Stimulated activated naive CD4-positive, alpha-beta T cell treated with Interleukin-2 at 50 U/mL for 16 hours (primary cell): ENCODE results near the gene AKAP1.

ENCODE experiments used
- DNase-seq: peaks from one replicate; lab custom pipeline; 2025; lab: John Stamatoyannopoulos, UW

Gene AKAP1

DNA sequence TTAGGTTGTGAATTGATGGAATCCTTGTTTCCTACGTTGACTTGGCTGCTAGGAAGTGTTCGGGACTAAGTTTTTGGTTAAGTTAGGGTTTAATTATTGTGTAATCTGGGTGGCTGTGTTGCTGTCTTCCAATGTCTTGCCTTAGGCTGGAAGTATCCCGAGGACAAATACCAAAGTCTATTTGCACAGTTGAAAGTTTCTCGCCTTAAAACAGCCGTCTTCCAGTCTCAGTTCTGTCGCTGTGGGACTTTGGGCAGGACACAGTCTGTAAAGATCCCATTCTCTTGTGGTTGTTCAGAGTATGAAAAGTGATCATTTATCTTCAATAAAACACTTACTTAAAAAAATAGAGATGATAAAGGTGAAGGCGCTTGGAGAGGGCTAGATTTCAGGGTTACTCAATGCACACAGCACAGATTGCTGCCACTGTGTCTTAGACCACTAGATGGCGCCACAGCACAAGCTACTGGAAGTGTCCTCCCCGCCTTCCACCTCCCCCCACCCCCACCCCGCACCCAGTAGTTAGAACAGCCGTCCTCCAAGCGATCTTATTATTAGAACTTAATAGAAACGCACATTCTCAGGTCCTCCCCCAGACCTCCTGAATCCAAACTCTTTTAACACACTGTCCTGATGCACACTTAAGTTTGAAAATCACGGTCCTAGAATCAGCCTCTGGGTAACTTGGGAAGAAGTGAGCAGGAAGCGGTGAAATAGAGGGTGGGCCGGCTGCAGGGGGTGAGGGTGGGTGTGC is 45.8 kb downstream of the AKAP1 start:
- DNase-seq, result peak; percentile 79

DNA sequence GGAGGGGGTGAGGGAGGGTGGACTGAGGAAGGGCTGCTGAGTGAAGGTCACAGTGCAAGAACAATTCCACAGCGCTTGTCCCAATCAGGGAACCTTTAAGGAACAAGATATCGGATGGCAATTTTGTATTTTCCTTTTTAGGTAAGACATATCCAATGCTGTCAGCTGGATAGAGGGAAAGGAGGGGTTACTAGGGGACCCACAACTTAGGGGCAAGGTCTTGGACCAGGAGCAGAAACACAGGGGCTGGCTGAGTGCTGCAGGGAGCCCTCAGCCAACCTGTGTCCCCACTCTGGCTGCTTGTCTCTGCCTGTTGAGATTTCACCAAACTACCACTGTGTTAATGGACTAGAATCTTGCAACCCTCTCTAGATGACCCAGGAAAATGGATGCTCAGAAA is 47.6 kb downstream of the AKAP1 start:
- no peak for DNase-seq

DNA sequence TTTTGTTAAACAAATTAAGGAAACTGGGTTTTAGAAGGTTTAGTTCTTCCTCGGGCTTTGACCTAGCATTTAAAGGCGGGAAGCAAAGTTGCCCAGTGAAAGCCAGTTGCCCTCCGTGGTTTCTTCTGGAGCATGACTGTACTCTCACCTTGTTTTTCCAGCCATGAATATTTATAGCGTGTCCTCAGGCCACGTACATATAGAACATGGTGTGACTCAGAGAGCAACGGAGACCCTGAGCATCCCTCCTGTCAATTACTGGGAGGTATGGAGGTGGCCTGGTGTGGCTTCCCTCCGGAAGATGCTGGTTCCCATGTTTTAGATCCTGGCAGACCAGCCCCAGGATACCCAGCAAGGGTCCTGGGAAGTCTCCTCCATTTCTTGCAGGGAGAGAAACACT is 48.4 kb downstream of the AKAP1 start:
- DNase-seq, result no peak

DNA sequence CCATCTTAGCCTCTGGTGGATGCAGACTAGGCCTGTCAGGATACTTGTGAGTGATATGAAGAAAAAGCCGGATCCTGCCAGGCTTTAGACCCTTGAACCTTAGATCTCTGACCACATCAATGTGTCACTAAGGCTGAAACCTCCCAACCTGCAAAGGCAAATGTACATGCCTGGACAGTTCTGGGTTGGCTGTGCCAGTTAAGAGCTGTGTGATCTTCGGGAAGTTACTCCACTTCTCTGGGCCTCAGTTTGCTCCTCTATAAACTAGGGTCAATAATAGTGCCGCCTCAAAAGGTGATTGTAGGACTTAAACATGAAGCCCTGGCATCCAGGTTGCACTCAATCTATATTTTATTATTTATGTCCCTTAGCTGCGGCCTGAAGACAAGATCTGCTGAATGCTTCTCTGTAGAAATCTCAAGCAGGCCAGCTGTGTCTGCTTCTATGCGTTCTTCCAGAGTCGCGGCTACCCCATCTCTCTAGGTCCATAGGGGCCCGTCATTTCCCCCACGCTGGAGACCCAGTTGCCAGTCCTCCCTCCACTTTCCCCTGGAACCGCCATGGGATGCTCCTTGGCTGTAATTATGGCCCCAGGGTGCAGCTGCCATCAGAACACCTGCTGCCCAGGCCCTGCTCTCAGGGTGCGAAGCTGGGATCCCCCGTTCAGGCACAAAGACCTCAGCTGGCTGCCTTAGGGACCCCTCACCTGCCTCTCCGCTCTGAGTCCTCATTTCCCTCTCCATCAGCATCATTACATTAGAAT is 50.2 kb downstream of the AKAP1 start:
- no peak for DNase-seq

DNA sequence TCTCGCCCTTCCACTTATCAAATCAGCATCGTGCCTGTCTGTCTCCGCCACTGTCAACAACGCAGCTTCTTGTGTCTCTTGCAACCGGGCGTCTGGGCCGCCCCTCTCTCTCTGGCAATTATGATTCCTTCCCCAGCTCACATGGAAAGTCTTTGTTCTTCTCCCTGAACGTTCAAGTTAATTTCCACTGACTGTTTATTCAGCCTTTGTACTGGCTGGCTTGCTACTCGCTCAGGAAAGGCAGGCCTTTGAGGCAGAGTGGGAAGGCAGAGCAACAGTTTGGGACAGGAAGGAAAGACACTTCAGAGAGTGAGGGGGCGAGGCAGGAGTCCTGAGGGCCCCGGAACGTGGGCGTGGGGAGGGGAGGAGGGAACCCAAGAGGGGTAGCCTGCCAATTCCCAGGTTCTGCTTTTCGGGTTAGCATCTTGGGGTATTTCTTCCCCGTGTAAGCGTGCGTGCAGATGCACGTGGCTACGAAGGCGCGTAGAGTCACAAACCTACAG is 50.8 kb downstream of the AKAP1 start:
- DNase-seq, result no peak

DNA sequence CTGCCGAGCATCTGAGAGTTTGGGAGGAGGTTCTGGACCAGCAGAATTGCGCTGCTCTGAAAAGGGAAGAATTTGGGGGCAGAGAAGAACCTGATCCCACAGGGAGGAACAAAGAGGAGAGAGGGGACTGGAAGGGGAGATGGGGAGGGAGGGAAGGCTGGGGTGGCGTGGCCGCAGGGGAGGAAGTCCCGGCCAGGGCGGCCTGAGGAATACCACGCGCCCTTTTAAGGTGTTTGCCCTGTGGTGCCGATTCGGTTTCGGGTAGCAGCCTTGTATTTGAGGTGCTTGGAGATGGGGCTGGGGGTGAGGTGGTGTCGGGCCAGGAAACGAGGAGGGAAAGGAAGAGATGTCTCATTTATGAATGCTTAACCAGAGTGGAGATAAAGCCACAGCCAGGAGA is 51.3 kb downstream of the AKAP1 start:
- no peak for DNase-seq

DNA sequence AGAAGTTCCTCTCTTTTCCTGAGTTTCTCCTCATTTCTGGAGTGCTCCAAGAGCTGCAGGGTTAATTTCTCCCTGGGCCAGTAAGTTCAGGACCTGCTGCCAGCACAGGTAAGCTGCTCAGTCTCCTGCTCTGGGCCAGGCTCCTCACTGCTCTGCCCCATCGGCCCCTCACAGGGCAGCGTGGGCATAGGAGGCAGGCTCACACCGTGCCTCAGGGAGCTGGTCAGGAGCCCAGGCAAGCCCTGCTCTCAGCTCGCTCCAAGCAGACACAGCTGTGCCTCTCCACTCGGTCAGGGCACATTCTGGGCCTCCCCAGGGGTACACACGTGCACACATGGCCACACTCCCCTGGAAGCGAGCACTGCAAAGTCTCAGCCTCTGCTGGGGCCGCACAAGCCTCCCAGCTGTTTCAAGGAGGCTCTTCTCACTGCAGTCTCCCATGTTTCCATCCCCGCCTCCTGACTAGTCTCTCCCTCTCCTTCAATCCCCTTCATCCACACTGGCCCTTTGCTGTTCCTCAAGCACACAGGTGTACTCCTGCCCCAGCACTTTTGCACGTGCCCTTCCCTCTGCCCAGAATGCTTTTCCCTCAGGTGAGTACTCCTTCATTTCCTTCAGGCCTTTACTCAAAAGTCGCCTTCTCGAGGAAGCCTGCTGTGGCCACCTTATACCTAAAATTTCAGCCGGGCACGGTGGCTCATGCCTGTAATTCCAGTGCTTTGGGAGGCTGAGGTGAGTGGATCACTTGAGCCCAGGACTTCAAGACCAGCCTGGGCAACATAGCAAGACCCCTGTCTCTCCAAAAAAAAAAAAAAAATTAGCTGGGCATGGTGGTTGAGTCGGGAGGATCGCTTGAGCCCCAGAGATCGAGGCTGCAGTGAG is 53.2 kb downstream of the AKAP1 start:
- DNase-seq, result no peak

DNA sequence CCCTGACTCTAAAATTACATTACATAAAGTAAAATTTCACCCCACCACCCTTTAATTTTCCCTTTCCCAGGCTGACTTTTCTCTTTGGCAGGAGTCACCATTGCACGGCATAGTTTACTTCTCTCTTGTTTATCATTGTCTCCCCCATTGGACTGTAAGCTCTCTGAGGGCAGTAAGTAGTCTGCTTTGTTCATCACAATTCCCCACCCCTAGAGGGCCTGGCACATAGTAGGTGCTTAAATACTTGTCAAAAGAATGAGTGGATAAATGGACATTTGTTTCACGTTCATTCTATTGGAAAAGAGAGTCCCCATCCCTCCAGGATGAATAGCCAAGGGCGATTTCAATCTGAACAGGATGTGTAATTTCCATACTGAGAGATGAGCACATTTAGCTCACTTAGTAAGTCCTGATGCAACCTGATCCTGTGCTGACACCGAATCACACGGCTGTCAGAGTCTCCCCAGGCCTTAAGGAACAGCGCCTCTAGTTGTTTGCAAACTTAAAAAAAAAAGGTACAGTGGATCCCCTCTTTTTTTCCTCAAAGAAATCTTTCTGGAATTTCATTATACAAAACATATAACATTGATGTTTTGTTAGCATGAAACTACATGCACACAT is 54.0 kb downstream of the AKAP1 start:
- no peak for DNase-seq

DNA sequence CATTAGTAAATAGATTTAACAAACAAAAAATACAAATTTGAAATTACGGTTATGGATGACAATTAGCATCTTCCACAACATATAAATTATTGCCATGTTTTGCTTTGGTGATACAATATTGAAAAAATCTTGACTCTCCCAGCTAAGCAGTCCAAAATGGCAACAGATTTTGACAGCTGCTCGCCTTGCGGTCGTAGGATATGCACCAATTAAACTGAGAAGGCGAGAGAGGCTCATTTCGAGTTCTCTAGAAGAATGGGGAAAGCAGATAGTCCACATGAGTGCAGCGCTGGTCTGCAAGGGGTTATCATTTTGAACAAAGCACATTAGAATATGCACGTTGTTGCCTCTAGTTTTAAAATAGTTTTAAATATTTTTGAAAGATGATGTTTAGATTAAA is 55.3 kb downstream of the AKAP1 start:
- no peak for DNase-seq

DNA sequence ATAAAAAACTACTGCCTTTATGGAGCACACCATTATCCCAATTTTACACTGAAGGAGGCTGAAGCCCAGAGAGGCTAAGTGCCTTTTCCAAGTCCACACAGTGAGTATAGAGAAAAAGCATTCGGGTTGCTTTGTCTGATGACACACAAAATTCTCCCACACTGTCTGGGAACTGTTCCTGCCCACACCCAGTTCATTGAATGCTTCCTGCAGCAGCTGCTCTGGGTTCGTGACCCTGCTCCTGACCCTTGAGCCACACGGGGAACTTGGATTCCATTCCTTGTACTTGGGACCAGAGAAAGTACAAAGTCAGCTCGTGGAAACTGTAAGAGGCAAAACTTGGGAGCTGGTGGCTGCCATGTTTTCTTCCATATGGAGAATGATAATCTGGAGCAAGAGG is 57.9 kb downstream of the AKAP1 start:
- DNase-seq, result no peak

DNA sequence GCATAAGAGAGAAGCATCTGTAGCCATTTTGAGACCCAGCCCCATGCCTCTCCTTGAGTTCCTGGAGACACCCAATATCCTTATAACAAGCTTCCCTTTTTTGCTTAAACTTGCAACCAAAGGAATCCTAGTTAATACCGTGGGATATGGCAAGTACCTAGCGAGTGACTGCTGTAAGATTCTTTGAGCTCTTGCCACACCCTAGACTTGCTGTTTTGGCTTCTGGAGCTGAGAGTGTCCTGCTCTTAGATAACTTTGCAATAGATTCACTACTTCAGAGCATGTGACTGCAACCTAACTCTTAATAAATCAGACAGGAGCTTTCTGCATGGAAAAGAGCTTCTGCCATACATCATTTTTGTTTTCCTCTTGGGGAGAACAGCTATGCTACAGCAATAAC is 58.3 kb downstream of the AKAP1 start:
- no peak for DNase-seq

DNA sequence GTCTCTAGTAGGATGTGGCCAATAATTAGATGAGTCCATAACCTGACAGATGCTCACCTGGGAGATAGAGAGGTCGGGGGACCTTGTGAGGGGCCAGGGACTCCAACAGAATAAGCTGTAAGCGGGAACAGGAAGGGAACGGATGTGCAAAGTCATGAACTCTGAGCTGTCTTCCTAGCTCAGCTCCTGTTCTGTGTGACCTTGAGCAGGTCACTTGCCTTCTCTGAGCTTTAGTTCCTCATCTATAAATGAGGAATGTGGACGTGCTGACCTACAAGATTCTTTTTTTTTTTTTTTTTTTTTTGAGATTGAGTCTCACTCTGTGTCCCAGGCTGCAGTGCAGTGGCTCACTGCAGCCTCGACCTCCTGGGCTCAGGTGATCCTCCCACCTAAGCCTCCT is 58.9 kb downstream of the AKAP1 start:
- no peak for DNase-seq

DNA sequence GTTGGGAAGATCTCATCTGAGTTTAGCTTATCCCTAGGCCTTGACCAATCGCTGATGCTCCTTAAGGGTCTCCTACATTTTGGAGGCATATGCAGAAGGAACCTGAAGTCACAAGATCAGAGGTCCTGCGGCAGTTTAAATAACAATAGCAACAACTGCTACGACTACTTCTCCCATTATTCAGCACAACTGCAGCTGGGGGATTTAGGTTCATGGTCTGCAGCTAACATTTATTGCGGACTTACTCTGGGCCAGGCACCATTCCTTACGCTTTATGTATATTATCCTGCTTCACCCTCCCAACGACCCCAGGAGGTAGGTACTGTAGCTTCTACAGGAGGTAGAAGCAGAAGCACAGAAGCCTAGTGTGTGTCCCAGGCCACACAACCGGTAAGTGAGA is 59.5 kb downstream of the AKAP1 start:
- DNase-seq, result no peak

DNA sequence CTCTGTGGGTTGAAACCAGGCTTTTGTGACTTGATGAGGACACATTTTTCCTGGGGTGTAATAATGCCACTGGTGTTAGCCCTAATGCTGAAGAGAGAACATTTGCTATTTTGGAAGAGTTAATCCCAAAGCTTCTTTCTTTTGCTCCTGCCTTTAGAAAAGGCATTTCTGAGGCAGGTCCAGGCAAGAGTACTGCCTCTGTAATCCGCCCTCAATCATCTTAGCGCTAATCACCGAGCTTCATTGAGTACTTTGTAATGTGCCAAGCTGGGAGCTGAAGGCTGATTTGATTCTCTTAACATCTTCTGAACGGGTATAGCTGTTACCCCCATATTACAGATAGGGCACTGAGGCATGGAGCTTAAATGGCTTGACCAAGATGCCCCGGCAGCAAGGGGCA is 60.3 kb downstream of the AKAP1 start:
- DNase-seq, result no peak

DNA sequence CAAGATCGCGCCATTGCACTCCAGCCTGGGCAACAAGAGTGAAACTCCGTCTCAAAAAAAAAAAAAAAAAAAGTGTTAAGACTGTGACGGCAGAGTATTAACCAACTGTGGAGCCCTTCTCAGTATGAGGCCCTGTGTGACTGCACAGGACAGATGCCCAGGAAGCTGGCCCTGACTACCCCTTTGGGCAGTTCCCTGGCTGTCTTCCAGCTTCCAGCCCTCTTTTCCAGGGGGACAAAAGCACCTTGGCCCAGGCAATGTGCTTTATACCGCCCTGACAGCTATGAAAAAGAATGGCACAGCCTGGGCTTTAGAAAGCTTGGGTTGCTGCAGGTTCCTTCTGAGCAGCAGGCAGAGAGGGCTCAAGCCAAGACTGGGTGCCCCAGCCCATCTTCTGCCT is 61.2 kb downstream of the AKAP1 start:
- no peak for DNase-seq

DNA sequence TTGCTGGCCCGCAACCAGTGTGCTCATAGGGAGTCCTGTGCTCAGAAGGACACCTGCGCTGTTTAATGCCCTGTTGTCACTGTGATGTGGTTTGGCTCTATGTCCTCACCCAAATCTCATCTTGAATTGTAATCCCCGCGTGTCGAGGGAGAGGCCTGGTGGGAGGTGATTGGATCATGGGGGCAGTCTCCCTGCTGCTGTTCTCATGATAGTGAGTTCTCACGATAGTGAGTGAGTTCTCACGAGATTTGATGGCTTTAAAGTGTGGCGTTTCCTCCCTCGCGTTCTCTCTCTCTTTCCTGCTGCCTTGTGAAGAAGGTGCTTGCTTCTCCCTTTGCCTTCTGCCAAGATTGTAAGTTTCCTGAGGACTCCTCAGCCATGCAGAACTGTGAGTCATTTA is 66.8 kb downstream of the AKAP1 start:
- no peak for DNase-seq

DNA sequence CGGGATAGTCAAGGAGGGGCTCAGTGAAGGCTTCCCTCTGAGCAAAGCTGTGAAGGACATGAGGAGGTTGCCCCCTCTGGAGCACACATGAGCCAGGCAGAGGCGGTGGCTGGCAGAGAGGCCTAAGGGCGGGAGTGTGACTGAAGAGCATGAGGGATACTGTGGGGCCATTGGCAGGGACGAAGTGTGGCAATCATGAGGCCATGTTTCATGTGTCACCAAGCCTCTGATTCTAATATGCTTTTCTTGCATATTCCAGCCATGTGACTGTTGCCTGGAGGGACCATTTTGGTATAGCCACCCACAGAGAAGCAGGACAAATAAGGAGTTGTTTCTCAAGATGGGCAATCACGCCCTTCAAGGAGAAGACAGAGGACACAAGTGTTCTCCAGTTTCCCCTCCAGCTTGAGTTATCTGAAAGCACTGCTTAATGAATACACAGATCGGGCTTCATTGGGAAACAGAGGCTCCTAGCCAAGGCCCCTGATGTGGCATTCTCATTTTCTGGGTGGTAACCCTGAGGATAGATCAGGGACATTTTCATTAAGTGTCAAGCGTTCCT is 68.0 kb downstream of the AKAP1 start:
- DNase-seq, result no peak

DNA sequence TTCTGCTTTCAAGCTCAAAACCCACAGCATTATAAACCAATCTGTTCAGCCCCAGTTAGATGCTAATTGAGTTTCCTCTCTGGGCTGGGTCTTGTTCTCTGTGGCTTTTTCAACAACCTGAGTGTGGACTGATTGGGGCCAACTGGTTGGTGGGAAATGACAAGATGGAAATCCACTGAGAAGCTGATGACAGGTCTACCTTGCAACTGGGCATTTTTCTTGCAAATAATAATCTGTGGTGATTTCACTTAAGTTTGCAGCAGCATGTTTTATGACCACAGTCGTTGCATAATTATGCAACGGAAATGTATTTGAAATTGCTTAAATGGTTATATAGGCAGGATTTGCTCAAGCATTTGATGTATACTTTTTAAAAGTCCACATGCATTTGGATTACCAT is 69.9 kb downstream of the AKAP1 start:
- no peak for DNase-seq

DNA sequence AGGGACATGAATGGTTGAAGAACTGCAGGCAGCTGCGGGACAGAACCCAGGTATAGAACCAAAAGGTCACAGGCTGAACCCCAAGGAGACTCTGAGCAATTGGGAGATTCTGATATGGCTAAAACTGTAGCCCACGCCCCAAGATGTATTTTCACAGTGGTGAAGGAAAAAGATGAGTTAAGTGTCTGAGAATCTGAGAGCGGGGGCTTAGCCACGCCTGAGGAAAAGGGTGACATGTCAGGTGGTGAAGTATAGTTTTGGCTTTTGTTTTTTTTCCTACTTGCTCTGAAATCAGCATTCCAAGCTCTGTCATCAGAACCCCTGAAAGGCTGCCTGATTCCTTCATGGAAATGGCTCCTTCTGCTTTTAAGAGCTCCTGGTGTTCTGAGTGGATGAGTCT is 73.3 kb downstream of the AKAP1 start:
- no peak for DNase-seq

DNA sequence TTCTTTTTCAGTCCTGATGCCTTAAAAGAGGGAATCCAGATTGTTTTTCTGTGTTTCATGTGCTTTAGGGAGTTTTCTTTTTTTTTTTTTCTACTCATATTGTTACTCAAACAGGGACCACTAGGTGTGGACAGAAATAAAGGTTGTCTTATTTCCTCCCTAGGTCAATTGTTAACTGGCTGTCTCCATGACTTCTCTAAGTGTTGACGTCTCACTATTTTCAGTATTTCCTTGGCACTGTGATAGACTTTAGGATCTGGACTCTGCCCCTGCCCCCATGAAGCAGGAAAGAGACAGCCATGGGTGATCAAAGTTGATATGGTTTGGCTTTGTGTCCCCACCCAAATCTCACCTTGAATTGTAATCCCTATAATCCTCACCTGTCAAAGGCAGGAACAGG is 73.7 kb downstream of the AKAP1 start:
- no peak for DNase-seq

DNA sequence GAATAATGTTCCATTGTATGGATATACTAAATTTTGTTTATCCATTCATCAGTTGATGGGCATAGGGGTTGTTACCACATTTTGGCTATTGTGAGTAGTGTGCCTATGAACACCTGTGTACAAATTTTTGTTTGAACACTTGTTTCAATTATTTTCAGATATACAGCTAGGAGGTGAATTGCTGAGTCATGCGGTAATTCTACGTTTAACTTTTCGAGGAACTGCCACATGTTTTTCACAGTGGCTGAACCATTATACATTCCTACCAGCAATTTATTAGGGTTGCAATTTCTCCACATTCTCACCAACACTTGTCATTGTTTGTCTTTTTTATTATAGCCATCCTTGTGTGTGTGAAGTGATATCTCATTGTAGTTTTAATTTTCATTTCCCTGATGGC is 75.6 kb downstream of the AKAP1 start:
- no peak for DNase-seq

DNA sequence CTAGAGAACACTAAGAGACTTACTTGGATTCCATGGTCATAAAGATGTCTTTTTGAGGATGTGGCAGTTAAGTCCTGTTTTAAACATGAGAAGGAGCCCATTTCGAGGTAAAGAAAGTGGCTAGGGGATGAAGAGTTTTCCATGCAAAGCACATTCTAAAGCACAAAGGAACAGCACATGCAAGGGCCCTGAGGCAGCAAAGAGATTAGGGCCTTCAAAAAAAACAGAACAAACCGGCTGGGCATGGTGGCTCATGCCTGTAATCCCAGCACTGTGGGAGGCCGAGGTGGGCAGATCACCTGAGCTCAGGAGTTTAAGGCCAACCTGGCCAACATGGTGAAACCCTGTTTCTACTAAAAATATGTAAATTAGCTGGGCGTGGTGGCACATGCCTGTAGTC is 79.8 kb downstream of the AKAP1 start:
- no peak for DNase-seq
